Measurements from ENCODE around the gene CYP4A22.
"Not testable (repeated sequence)": the region's sequence is repeated elsewhere in the genome, so short reads cannot be mapped to it uniquely, and the experiment has no call there.

The CYP4A22 gene, protein sequence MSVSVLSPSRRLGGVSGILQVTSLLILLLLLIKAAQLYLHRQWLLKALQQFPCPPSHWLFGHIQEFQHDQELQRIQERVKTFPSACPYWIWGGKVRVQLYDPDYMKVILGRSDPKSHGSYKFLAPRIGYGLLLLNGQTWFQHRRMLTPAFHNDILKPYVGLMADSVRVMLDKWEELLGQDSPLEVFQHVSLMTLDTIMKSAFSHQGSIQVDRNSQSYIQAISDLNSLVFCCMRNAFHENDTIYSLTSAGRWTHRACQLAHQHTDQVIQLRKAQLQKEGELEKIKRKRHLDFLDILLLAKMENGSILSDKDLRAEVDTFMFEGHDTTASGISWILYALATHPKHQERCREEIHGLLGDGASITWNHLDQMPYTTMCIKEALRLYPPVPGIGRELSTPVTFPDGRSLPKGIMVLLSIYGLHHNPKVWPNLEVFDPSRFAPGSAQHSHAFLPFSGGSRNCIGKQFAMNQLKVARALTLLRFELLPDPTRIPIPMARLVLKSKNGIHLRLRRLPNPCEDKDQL

DNA sequence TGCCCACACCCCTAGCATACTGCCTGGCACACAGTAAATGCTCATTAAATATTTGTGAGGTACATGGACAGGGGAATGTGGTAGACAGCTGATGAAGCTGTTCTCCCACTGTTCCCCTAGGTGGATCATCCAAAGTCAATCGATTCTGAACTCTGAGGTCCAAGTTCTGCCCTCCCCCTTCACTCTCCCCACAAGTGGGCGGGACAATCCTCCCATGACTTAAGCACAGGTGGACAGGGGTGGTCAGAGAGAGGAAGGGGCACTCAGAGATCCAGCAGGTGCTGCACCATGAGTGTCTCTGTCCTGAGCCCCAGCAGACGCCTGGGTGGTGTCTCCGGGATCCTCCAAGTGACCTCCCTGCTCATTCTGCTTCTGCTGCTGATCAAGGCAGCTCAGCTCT, at the start of gene CYP4A22:
TSS of gene CYP4A22 (plus strand) at position 244 of the 400 bp plus-strand sequence. CDS start at position 289, 45 bp downstream.
- no peak for DNase-seq

DNA sequence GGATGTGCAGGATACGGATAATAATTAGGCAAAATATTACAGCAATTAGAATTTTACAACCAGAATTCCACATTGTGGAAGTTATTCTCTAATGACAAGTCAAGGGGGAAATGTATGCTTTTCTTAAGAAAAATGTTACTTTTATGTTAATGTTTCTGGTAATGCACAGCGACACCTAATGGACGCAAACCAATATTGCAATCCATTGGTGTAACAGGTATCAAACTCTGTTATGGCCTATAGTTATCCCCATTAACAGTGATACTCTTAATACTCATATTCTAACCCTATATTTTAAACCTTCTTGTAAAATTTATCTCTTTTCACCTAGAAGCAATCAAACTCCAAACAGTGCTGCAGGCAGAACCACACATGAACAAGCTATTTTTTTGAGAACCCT, 47.9 kb upstream of the CYP4A22 start:
- not testable (repeated sequence) for DNase-seq

DNA sequence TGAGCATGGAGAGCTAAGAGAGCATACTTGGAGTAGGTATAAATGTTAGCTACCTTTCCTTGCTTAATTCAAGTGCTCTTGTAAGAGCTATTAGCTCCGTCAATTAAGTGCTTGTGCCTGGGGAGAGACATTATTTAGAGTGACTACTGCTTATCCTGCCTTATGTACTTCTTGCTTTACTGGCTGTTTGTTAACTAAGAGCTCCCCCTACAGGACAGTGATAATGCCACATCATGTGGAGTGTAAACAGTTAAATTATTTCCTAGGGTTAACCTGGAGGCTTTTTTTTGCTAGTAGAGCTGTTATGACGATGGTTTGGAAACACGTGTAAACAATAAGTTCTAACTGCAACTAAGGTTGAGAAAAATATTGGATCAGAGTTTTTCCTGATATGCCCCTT, 45.8 kb upstream of the CYP4A22 start:
- DNase-seq: not testable (repeated sequence)

DNA sequence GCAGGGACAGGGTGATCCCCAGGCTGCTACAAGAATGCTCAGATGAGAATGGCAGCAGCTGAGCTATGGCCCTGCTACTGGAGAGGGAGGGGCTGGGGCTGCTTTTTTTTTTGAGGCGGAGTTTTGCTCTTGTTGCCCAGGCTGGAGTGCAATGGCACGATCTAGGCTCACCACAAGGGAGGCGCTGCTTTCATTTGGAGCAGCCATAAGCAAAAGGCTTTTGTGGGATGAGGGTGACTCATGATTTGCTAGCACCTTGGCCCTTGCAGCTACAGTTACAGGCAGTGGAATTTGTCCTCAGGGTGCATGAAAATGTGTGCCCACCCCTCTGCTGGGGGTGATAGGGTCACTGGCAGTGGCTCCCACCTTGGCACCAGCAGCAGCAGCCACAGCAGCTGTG, 32.4 kb upstream of the CYP4A22 start:
- DNase-seq: no peak

DNA sequence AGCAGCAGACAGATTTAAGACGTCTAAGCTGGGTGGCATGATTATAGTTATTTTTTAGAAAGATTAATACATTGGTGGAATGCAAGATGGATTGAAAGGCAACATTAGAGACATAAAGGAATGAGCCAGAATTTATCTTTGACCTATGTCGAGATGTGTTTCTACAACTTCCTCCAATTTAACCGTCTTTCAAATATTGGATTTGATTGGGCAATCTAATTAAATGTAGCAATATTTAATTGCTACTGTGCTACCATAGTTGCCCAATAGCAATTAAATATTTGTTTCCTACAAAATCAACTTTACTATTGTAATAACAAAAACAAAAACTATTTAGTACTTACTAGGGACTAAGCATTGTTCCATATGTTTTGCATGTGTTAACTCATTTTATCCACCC, 30.4 kb upstream of the CYP4A22 start:
- no peak for DNase-seq

DNA sequence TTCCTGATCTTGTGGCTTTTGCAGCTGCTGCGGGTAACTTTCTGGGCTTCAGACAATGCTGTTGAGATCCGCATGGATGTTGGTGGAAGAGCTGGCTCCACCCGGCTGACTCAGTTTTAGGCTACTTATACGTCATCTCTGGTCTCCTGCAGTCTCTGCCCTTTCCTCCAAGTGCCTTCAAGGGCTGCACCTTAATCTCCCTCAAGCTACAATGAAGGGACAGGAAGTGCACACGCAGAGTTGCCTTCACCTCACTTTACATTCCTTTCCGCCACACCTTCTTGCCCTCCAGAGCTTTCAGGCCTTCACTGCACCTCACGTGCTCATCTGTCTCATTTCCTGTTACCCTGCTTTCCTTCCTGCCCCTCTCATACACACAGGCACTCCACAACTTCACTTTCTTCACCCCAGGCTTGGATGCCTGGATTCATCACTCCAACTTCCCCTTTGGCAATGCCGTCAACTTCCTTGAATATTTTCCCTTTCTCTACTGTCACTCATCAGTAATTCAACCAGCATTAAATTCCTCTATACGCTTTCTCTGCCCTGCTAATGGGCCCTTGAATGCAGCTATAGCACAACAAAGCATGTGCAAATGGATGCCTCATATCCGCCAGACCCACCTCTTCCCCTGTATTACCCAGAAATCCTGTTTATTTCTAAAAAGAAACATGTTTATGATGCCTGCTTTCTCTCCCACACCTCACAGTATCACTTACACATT, 29.2 kb upstream of the CYP4A22 start:
- not testable (repeated sequence) for DNase-seq

DNA sequence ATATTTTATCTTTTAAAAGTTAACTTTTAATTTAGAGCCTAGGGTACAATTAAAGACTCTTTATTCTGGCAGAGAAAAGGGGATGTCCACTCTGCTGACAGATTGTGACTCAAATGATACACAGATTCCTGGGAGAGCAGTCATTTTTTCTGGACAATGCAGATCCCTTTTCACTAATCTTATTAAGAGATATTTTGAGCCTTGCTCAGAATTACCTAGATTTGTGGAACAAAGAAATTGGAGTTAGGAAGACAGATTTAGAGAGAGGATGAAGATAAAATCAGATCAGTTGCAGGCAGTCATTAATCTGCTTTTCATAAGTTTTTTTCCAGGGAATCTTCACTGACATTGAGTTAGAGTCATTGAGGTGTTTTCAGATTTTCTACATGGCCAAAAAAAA, 27.8 kb upstream of the CYP4A22 start:
- not testable (repeated sequence) for DNase-seq

DNA sequence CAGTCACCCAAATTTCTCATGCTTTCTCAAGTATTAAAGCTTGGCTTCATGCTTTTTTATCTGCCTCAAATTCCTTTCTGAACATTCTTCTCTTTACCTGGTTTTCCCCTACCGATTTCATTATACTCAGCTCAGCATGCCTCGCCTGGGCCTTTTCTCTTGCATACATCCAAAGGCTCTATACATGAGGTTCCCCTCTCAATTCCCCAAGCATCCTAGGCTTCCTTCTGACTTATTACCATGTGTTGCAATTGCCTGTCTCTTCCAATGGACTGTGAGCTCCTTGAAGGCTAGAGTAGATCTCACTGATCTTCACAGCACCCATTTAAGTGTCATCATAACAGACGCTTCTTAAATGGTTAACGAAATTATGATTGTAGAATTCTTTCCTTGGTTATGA, 24.1 kb upstream of the CYP4A22 start:
- no peak for DNase-seq

DNA sequence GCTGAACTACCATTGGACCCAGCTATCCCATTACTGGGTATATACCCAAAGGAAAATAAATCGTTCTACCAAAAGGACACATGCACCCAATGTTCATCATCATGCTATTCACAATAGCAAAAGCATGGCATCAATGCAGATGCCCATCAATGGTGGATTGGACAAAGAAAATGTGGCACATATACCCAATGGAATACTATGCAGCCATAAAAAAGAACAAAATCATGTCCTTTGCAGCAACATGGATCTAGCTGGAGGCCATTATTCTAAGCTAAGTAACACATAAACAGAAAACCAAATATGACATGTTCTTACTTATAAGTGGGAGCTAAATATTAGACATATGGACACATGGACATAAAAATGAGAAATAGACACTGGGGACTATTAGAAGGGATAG, 16.2 kb upstream of the CYP4A22 start:
- DNase-seq: not testable (repeated sequence)

DNA sequence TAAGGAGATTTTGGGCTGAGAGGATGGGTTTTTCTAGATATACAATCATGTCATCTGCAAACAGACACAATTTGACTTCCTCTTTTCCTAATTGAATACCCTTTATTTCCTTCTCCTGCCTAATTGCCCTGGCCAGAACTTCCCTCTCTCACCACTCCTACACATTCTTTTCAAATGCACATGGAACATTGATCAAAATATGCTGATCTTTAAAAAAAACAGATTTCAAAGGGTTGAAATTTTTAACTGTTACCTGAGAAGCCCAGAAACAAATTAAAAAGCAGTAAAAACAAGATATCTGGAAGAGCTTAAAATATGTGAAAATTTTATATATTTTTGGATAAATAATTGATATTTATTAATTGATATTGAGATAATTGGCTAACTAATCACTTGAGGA, 12.4 kb upstream of the CYP4A22 start:
- not testable (repeated sequence) for DNase-seq

DNA sequence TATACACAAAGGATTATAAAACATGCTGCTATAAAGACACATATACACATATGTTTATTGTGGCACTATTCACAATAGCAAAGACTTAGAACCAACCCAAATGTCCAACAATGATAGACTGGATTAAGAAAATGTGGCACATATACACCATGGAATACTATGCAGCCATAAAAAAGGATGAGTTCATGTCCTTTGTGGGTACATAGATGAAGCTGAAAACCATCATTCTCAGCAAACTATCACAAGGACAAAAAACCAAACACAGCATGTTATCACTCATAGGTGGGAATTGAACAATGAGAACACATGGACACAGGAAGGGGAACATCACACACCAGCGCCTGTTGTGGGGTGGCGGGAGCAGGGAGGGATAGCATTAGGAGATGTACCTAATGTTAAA, 10.2 kb upstream of the CYP4A22 start:
- not testable (repeated sequence) for DNase-seq

DNA sequence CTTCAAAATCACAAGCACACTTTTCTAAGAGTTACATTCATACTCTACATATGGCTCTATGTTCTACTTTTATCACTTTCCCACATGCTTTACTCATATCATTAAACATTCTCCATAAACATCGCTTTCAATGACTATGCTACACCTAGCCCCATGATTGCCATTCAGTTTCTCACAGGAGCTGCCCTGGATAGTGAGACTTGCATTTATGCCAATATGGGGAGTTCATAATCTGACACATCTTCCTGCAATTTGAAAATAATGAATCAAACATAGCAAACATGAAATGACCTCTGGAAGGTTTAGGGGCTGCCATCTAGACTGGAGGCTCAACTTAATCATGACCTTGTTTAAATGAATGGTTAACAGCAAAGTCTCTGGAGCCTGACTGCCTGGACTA, 9.0 kb upstream of the CYP4A22 start:
- DNase-seq: no peak

DNA sequence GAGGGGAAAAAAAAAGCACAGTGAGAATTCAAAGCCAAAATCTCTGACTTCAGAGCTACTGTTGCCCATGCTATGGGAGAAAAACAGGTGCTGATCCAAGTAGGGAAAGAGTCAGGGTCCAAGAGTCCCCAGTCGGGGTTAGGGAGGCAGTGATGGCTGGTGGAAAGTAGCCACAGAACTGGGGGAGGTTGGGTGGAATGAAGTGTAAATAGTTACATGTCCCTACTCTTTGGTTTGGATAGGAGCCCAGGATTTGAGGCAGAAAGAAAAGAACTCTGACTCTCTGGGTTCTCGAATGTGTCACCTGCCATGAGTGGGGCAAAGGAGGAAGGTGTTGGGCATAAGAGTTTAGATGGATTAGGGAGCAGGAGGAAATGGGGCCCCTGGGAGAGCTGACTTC, 8.4 kb upstream of the CYP4A22 start:
- not testable (repeated sequence) for DNase-seq

DNA sequence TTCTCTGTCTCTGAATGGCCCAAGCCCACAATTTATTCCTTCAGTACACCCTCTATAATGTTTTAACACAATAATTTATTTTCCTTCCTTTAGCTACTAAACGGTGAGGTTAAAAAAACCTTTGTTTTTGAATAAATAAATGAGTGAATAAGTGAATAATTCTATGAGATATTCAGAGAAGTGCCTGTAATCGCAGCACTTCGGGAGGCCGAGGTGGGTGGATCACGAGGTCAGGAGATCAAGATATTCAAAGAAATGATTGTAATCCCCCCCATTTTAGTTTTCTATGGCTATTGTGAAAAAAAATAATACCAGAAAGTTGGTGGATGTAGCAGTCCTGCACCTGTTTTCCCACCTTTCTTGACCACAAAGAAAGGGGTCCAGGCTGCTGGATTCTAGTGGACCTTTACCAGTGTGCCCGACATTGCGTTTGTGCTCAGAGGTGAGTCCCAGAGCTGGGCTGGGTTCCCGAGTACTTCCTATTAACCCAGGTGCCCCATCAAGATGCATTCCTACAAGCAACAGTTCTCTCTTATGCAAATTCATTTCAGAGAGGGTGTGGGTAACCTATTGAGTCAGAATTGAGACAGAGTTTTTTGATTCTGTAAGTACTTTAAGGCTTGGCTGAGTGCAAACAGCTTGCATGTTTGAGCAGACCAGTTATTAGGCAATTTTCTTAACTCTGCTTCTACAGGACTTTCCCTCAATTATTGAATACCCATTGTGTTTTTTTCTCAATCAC, 7.6 kb upstream of the CYP4A22 start:
- DNase-seq: not testable (repeated sequence)

DNA sequence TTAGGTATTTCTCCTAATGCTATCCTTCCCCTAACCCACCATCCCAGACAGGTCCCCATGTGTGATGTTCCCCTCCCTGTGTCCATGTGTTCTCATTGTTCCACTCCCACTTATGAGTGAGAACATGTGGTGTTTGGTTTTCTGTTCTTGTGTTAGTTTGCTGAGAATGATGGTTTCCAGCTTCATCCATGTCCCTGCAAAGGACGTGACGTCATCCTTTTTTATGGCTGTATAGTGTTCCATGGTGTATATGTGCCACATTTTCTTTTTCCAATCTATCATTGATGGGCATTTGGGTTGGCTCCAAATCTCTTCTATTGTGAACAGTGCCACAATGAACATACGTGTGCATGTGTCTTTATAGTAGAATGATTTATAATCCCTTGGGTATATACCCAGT, 4.6 kb upstream of the CYP4A22 start:
- DNase-seq: not testable (repeated sequence)

DNA sequence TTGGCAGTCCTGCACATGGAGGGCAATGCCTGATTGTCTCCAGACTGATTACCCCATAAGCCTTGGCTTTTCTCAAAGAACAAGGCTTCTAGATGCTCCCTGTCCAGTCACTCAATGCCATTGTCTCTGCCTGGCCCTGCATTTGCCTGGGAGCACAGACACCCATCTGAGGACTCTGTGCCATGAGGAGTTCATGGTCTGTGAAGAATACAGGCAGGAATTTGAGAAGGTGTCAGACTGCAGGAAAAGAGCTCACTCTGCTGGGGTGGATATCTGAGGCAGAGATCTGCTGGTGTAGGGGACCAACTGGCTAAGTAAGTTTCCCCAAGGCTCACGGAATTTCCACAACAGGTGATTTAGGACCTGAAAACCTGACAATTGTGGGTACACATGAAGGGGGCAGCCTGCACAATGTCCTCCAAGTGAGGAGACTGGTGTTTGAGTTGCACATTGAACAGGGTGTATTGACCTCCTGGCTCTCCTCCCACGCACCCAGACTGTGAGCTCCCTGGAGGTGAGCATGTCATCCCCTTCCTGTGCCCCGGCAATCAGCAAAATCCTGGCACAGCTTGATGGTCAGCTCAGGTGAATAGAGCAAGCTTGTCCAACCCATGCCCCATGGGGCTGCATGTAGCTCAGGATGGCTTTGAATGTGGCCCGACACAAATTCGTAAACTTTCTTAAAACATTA, 829 bp downstream of the CYP4A22 start:
- DNase-seq: no peak

DNA sequence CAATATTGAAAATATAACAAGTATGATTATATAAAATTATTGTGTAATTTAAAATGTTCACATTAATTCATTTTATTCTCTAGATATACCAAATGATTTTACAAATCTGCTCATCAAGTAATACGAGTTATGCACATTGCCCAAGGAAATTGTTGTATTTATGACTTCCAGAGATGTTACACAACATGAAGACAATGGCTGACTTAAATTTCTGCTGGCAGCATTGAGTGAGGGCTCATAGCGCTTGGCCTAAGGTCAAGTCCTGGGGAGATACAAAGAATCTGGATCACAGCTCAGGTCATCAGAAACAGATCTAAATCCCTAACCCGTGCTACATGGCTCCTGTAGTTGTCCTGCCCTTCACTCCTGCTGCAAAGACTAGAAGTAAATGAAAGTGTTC, 3.1 kb downstream of the CYP4A22 start:
- not testable (repeated sequence) for DNase-seq

DNA sequence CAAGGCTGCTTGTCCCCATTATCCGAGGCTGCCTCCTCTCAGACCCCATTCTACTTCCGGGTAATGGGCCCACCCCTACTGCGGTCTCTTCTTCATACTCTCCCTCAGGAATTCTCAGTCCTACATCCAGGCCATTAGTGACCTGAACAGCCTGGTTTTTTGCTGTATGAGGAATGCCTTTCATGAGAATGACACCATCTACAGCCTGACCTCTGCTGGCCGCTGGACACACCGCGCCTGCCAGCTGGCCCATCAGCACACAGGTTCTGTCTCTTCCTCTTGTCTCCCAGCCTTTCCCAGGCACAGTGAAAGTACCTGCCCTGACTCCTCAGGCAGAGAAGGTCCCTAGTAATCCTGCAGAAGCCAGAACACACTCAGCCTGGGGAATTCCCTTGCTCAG, 6.4 kb downstream of the CYP4A22 start:
- DNase-seq: not testable (repeated sequence)

DNA sequence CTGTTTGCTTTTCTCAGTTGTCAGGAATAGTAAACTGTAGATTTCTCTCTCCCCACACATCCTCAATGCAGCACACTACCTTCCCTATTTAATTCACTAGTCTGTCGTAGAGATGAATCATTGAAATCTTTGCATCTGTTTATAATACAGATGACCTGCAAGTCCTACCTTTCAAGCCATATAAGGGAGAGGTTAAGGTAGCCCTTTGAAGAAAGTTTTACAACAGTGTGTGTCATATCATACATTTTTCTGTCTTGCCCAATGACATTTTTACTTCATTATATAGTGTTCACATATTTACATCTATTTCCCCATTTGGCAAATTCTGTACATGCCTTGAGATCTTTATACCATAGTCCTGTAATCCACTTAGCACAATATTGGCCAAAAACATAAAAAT, 9.3 kb downstream of the CYP4A22 start:
- DNase-seq: not testable (repeated sequence)

DNA sequence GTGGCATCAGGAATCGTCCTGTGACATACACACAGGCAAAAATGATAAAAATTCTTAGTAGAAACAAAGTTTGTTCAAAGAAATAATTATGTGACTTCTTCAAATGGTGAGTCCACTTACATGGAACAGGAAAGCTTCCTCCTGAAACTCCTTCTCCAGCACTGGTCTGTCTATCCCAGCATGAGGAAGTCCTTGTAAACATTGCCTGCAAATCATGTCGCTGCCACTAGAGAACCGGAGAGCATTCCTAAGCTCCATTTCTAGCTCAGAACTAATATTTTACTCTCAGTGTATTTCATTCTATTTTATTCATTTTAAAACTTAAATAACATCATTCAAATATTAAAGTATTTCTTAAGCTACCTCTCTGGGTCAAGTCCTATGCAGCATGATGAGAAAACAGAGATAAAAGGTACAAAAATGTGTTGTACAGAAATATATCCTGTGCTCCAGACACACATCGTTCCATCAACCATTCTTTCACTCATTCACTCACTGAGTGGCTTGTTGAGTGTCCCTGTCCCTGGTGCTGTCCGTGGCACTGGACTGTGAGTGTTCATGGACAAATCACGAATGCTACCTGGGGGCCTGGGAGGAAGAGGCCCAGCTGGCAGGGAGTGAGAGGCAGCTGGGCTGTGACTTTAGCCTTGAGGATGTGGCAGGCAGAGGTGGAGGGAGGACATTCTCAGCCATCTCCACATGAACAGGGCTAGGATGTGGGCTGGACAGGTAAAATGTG, 10.0 kb downstream of the CYP4A22 start:
- DNase-seq: no peak

DNA sequence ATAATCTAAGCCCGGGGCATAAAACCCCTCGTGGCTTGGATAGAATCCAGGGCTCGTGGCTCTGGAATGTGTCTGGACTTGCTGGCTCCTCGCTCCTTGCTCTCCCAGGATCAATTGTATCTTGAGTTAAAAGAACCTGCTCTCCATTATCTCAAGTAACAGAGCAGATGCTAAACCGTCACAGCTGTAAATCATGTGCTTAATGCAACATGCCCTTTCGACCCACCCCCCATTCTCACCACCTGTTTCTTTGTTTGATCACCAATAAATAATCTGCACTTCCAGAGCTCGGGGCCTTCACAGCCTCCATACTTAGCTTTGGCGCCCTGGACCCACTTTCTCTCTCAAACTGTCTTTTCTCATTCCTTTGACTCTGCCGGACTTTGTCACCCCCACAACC, 11.9 kb downstream of the CYP4A22 start:
- not testable (repeated sequence) for DNase-seq

DNA sequence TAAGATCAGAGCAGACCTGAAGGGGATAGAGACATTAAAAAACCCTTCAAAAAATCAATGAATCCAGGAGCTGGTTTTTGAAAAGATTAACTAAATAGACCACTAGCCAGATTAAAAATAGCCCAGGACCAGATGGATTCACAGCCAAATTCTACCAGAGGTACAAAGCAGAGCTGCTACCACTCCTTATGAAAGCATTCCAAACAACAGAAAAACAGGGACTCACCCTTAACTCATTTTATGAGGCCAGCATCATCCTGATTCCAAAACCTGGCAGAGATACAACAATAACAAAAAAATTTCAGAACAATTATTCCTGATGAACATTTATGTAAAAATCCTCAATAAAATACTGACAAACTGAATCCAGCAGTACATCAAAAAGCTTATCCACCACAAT, 19.2 kb downstream of the CYP4A22 start:
- DNase-seq: not testable (repeated sequence)

Measured in right forelimb (tissue), 1 donor.